Measurements from ENCODE around the gene MT1HL1.
"Not testable (repeated sequence)": the region's sequence is repeated elsewhere in the genome, so short reads cannot be mapped to it uniquely, and the experiment has no call there.

Gene MT1HL1

DNA sequence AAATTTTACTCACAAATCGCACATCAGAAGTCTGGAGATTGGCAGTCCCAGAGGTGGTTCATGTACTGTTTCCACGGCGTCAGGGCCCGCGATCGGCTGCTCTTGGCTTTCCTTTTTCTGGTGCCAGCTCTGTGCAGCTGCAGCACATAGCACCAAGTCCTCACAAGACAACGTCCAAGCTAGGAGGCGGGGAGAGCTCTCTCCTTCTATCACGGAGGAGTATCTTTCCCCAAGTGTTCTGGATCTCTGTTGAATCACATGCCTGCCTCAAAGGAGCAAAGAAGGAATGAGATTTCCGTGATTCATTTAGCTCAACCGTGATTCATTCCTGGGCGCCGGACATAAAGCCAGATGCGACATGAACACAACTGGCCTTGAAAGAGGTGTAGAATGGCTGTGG lies 25.5 kb downstream of the MT1HL1 start:
- DNase-seq (ENCODE audit: low read depth): no peak

DNA sequence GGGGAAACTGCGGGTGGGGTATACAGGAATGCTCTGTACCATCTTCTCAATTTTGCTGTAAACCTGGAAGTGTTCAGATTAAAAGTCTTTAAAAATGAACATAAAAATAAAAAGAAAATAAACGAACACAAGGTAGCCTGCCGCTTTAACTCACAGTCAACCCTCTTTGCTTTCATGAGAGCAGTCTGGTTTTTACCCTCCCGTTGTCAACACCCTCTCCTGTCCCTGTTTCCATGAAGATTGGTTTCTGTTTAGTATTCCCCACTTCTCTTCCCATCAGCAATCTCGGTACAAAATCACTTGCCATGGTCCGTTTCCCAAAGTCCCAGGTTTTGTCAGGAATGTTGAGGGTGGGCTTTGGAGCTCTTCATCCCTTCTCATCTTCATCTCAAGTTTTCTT lies 28.8 kb downstream of the MT1HL1 start:
- DNase-seq (ENCODE audit: low read depth): no peak

DNA sequence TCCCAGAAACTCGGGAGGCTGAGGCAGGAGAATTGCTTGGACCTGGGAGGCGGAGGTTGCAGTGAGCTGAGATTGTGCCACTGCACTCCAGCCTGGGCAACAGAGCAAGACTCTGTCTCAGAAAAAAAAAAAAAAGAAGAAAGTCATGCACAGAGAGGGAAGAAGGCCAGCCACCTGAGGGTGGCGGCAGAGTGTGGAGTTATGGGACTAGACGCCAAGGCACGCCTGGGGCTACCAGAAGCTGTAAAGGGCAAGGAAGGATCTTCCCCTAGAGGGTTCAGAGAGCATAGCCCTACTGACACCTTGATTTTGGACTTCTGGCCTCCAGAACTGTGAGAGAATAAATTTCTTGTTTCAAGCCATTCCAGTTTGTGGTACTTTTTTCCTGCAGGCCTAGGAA lies 30.2 kb downstream of the MT1HL1 start:
- not testable (repeated sequence) for DNase-seq (ENCODE audit: low read depth)

DNA sequence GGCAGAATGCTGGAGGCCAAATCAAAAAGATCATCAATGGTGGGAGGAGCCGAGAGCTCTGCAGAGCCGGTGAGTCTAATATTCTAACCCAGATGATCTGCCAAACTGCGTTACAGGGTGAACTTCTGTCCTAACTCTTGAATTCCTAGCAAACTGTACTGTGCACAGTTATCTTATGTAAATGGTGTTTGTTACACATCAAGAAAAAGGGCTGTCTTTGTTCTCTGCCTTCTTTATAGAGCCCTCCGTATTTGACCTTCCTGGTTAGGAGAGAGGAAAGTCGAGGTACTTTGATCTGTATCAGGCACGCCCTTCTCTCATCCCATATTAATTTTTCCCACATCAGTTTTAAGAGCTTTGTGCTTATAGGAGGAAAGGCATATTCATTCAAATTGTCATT lies 37.6 kb downstream of the MT1HL1 start:
- DNase-seq (ENCODE audit: low read depth): no peak

DNA sequence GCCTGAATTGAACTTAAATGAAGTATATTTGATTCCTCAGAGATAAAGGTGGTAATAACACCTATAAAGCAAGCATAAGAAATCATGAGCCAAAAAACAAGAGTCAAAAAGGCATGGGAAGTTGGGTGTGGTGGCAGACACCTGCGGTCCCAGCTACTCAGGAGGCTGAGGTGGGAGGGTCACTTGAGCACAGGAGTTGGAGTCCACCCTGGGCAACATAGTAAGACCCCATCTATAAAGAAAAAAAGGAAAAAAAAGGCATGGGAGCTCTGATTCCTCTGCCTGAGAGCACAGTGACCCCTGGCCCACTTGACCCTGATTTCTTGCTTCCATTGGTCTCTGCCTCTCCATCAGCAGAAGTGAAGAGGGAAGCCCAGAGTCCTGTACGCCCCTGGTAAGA lies 40.3 kb downstream of the MT1HL1 start:
- DNase-seq (ENCODE audit: low read depth): no peak

DNA sequence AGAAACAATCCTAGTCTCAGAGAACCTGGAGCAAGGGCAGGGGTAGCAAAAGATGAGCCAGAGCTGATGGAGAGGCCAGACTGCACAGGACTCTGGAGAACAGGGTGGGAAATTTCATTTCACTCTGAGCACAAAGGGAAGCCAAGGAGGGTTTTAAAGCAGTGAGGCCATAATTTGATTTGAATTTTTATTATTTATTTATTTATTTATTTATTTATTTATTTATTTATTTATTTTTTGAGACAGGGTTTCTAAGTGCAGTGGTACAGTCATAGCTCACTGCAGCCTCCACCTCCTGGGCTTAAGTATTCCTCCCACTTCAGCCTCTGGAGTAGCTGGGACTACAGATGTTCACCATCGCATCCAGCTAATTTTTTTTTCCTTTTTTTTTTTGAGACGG lies 45.1 kb downstream of the MT1HL1 start:
- no peak for DNase-seq (ENCODE audit: low read depth)

DNA sequence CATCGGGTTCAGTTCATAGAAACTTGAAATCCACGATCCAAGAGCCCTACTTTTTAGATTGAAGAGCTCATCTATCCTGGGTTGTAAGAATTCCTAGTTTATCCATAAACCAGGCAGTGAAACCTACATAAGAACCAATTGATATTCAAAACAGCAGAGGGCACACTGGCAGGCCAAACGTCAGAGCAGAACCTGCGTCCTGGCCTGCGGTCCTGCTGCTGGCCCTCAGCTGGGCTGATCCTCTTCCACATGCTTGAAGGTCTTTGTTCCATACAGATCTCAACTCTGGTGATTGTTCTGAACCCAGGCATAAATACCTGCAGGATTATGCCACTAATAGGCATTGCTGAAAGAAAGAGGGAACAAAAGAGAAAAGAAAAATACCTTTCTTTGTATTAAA lies 47.0 kb downstream of the MT1HL1 start:
- DNase-seq (ENCODE audit: low read depth): no peak
